G401 (cell line): ENCODE measurements around the gene ARID1B. TPM values are rescaled to one million over a fixed set of nuclear protein-coding genes. Genes with fewer than 3 reads are reported as not detected.

Experiments
- DNase-seq: peaks from one replicate; pipeline ENCODE4 v3.0.0-alpha.2; 2015; ENCODE audit warnings: low spot score
- in situ Hi-C: cut with HindIII; loops from 2 replicates; pipeline ENCODE4 v1.10.0; 2016; ENCODE audit warnings: low sequenced_read_pairs, mixed read lengths
- total RNA-seq: library from RNA; depleted of rRNA; stranded (reverse); fragments of >200 nt; shearing (Covaris generic); gene quantifications from 2 replicates; pipeline ENCODE4 v1.2.3, GENCODE V29; 2014

Gene ARID1B
- total RNA-seq, 1 experiment from 2014 or later: 24.3 TPM

- in situ Hi-C loops: no loop called here
- peak; percentile 48 for DNase-seq
Observed at GRCh38 chr6:157019115-157019641, 242.0 kb downstream of the ARID1B start.

GRCh38 chr6:157019733-157020132, 242.6 kb downstream of the ARID1B start:
- DNase-seq: peak; percentile 29
- in situ Hi-C loops: no loop called here

- in situ Hi-C loops: no loop called here
- DNase-seq: peak; percentile 43
Observed at GRCh38 chr6:157020398-157020797, 243.2 kb downstream of the ARID1B start.

- in situ Hi-C loops: no loop called here
- DNase-seq: peak; percentile 61
Observed at GRCh38 chr6:157020881-157021343, 243.7 kb downstream of the ARID1B start.

GRCh38 chr6:157021344-157021992, 244.3 kb downstream of the ARID1B start:
- in situ Hi-C loops: no loop called here

GRCh38 chr6:157021993-157022740, 245.0 kb downstream of the ARID1B start:
- DNase-seq: peak; percentile 94
- in situ Hi-C loops: no loop called here

More at GRCh38 chr6:157021344-157021992, 244.3 kb downstream of the ARID1B start:
- DNase-seq: peak; percentile 86

- in situ Hi-C loops: no loop called here
- DNase-seq: peak; percentile 28
Observed at GRCh38 chr6:157023958-157024357, 246.8 kb downstream of the ARID1B start.

GRCh38 chr6:157024745-157025144, 247.6 kb downstream of the ARID1B start:
- no peak for DNase-seq
- in situ Hi-C loops: no loop called here

- in situ Hi-C loops: no loop called here
- DNase-seq: no peak
Observed at GRCh38 chr6:157025437-157025836, 248.3 kb downstream of the ARID1B start.

- in situ Hi-C loops: no loop called here
- DNase-seq: no peak
Observed at GRCh38 chr6:157029980-157030690, 253.0 kb downstream of the ARID1B start.

- no peak for DNase-seq
- in situ Hi-C loops: no loop called here
Observed at GRCh38 chr6:157030755-157031154, 253.6 kb downstream of the ARID1B start.

GRCh38 chr6:157032923-157033322, 255.7 kb downstream of the ARID1B start:
- no peak for DNase-seq
- in situ Hi-C loops: no loop called here

GRCh38 chr6:157033428-157034140, 256.4 kb downstream of the ARID1B start:
- no peak for DNase-seq
- in situ Hi-C loops: no loop called here

GRCh38 chr6:157034436-157035230, 257.5 kb downstream of the ARID1B start:
- in situ Hi-C loops: no loop called here
- DNase-seq: peak; percentile 75

- peak; percentile 38 for DNase-seq
- in situ Hi-C loops: no loop called here
Observed at GRCh38 chr6:157035546-157035945, 258.4 kb downstream of the ARID1B start.

- in situ Hi-C loops: no loop called here
- DNase-seq: peak; percentile 71
Observed at GRCh38 chr6:157036245-157036711, 259.1 kb downstream of the ARID1B start.

- in situ Hi-C loops: no loop called here
- no peak for DNase-seq
Observed at GRCh38 chr6:157037165-157037564, 260.0 kb downstream of the ARID1B start.

- in situ Hi-C loops: no loop called here
- no peak for DNase-seq
Observed at GRCh38 chr6:157038610-157039009, 261.4 kb downstream of the ARID1B start.
